ENCODE measurements around the gene ATRN.
"Not testable (repeated sequence)": the region's sequence is repeated elsewhere in the genome, so short reads cannot be mapped to it uniquely, and the experiment has no call there.

Gene ATRN

DNA sequence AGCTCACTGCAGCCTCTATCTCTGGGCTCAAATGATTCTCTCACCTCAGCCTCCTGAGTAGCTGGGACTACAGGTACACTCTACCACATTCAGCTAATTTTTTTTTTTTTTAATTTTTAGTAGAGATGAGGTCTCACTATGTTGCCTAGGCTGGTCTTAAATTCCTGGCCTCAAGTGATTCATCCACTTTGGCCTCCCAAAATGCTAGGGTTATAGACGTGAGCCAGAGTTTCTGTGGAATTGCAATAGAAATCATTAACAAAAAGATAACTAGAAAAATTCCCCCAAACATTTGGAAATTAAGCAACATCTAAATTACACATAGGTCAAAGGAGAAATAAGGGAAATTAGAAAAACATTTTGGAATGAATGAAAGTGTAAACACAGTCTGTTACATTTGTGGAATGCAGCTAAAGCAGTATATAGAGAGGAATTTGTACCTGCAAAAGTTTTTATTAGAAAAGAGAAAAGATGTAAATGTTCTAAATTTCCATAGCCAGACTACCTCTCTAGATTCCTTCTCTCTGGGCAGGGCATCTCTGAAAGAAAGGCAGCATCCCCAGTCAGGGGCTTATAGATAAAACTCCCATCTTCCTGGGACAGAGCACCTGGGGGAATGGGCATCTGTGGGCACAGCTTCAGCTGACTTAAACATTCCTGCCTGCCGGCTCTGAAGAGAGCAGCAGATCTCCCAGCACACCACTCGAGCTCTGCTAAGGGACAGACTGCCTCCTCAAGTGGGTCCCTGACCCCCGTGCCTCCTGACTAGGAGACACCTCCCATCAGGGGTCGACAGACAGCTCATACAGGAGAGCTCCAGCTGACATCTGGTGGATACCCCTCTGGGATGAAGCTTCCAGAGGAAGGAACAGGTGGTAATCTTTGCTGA, 51.3 kb downstream of the ATRN start:
- no peak for DNase-seq

GRCh38 chr20:3524696-3525095, 53.9 kb downstream of the ATRN start:
- DNase-seq, result not testable (repeated sequence)

DNA sequence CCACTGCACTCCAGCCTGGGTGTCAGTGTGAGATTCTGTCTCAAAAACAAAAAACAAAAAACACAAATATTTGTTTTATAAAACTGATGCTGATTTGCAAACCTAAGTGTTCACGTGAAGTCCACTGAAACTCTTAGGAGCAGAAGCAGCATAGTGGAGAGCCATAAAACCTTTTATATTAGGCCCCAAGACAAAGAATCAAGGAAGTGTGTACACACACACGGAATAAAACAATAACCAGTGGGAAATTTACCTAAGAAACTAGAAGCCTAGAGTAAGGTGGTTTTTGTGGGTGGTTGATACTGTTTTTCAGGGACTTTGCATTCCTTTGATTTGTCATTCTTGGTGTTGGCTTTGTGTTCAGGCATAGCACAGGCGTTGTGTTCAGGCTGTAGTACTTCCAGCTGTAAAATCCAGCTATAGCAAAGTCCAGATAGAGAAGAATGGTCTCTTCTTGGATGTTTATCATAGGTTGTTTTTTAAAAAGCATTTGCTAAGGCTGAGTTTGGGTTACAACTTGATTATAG, 61.3 kb downstream of the ATRN start:
- DNase-seq, result no peak

DNA sequence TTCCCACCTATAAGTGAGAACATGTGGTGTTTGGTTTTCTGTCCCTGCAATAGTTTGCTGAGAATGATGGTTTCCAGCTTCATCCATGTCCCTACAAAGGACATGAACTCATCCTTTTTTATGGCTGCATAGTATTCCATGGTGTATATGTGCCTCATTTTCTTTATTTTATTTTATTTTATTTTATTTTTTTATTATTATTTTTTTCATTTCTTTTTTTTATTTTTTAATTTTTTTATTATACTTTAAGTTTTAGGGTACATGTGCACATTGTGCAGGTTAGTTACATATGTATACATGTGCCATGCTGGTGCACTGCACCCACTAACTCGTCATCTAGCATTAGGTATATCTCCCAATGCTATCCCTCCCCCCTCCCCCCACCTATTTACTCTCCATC, 66.9 kb downstream of the ATRN start:
- DNase-seq, result not testable (repeated sequence)

GRCh38 chr20:3539311-3540107, 68.7 kb downstream of the ATRN start:
- DNase-seq, result no peak

DNA sequence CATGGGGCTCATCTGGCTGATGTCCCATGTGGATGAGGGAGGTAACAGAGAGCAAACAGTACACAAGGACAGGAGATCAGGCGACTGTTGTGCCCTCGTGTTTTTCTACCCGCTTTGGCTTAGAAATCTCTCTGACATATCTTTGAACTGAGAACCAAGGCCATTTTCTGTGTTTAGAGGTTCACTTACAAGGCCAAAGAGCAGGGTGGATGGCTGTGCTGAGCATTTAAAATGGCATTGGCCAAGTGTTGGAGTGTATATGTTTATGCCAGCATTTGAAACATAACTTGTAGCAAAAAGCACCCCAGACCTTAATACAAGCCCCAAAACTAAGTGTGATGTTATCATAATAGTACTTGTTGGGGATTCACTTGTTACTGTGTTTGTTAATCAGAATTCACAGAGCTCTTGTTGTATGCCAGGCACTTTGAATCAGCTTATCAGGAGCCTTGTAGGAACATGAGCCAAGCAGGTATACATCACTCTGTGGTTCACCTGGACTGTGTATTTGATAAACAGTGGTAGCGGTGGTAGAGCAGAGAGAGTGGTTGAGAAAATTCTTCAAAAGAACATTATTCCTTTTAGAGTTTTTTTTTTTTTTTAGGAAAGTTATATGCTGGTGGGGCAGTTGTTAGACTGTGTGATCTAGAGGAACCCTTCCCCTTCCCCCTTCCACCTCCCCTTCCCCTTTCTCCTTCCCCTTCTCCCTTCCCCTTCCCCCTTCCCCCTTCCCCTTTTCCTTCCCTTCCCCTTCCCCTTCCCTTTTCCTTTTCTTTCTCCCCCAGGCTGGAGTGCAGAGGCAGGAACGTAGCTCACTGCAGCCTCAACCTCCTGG, 71.3 kb downstream of the ATRN start:
- DNase-seq, result no peak

- DNase-seq, result no peak
These were observed 73.2 kb downstream of the ATRN start for GRCh38 chr20:3543901-3544507.

GRCh38 chr20:3545401-3545925, 74.6 kb downstream of the ATRN start:
- DNase-seq, result no peak

DNA sequence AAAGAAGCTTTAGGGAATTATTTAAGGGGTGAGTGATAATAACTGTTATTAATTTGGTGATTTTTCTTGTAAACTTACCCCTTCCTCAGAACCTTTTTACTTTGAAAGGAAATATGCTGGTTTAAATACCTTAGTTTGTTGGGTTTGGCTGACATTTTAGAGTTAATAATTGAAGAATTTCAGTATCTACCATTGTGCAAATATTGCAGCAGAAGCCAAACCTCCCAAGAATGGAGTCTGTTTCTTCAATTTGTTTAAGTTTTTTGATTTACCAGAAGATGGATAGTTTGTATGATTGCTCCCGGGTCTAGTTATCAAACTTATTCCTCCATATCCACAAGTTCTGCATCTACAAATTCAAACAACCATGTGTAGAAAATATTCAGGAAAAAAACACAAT, 77.1 kb downstream of the ATRN start:
- no peak for DNase-seq

GRCh38 chr20:3550837-3551236, 80.0 kb downstream of the ATRN start:
- no peak for DNase-seq

GRCh38 chr20:3551681-3552434, 81.0 kb downstream of the ATRN start:
- no peak for DNase-seq

GRCh38 chr20:3553663-3554062, 82.8 kb downstream of the ATRN start:
- DNase-seq, result no peak

DNA sequence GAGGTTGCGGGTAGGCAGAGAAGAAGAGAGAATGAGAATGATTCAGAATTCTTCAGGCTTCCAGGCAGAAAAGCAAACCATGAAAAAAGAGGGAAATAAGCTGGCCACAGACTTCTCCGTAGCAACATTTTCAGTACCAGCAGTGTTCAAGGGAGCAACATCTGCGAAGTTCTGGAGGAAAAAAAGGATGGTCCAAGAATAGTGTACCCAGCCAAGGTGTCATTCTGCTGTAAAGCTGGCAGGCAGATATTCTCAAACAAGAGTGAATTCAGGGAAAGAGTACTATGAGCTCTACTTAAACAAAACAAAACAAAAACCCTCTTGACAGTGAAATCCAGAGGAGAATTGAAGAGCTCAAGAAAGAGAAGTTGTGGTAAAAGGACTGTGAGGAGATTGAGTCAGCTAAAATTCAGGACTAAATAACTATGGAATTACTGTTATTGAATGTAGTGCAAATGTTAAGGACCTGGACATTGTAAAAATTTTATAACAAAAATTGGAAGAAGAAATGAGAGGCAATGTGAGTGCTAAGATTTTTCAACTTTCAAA, 86.5 kb downstream of the ATRN start:
- no peak for DNase-seq

DNA sequence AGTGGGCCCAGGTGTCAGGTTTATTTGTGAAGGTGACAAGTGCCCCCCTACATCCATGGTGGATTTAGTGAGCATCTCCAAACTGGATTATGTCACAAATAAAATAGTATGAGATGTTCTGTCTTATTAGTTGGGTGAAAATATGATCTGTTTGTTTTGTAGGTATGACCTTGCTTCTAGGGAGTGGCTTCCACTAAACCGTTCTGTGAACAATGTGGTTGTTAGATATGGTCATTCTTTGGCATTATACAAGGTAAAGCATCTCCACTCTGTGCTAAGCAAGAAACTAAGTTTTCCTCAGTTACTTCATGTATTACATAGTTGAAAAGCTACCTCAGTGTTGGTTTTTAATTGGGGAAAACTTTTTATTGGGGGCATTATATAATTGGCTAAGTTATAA, 88.4 kb downstream of the ATRN start:
- no peak for DNase-seq

DNA sequence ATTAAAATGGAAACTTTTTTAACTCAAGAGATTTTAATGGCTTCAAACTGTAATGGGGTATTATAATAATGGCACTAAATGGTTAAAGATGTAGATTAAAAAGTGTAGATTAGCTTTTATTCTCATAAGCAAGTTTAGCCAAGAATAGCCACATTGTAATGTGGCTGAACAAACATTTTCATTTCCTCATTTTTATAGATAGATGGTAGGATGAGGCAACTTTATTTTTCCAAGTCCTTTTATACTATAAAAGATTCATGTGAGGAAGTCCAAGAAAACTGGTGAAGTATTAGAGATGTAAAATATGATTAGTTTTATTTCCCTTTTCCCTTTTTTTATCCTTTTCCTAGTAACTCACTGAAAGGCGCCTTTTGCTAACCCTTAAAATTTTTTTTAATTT, 88.8 kb downstream of the ATRN start:
- no peak for DNase-seq

DNA sequence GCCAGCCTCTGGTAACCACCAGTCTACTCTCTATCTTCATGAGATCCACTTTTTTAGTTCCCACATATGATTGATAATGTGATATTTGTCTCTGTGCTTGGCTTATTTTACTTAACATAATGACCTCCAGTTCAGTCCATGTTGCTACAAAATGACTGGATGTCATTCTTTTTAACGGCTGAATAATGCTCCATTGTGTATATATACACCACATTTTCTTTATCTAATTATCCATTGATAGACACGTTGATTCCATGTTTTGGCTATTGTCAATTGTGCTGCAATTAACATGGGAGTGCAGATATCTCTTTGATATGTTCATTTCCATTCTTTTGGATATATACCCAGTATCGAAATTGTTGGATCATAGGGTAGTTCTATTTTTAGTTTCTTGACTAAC, 89.3 kb downstream of the ATRN start:
- DNase-seq, result no peak

DNA sequence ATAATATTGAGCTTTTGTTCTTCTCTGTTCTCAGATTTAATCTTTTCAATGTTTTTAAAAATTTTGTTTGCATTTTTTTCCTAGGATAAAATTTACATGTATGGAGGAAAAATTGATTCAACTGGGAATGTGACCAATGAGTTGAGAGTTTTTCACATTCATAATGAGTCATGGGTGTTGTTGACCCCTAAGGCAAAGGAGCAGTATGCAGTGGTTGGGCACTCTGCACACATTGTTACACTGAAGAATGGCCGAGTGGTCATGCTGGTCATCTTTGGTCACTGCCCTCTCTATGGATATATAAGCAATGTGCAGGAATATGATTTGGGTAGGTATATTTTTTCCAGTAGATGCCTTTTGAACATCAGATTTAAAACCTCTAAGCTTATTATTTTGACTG, 89.8 kb downstream of the ATRN start:
- DNase-seq, result no peak

- no peak for DNase-seq
These were observed 92.3 kb downstream of the ATRN start for GRCh38 chr20:3563133-3563532.

DNA sequence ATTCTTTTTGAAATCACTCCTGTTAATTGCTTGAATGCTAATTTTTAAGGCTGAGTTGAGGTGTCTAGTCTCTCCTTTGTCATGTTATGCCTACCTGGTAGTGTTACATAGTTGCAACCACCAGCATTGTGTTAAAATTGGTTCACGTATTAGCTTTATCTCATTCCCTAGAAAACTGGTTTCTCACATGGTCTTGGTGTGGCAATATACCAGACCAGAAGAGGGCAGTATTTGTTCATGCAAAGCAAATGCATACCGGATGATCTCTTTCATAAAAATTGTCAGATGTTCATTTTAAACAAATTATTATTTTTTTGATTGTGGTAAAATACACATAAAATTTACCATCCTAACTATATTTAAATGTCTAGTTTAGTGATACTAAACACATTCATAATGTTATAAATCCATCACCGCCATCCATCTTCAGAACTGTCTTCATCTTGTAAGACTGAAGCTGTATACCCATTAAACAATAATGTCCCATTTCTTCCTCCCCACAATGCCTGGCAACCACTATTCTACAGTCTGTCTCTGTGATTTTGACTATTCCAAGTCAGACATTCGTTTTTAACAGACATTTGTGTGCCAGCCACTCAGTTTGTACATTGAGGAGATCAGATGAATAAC, 92.8 kb downstream of the ATRN start:
- DNase-seq, result no peak

DNA sequence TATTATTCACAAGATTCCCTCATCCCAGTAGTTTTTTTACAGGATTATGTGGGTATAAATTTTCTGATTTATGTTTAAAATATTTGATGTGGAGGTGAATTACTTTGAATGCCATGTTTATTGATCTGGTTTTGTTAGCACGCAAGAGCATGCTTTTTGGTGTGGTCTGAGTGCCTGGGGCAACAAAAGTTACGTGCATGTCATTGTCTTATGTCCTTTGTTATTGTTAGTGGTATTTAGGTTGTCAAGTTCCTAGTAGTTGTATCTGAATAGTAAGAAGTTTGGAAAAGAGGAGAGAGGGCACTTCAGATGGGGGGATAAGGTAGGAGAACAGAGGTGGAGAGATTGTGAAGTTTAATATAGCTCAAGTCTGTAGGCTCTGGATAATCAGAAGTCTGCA, 95.0 kb downstream of the ATRN start:
- DNase-seq, result no peak

- DNase-seq, result no peak
These were observed 101.3 kb downstream of the ATRN start for GRCh38 chr20:3572151-3572550.
